CD14-positive monocyte (primary cell): ENCODE data around the gene RGS17. TPM values are rescaled to one million over a fixed set of nuclear protein-coding genes. Genes with fewer than 3 reads are reported as not detected.

Experiments used
- DNase-seq, 3 donors: peaks; one replicate each; pipeline ENCODE4 v3.0.0-alpha.2; 2011 to 2022
- H2AFZ ChIP-seq: 2 replicates; pipeline ENCODE4 v1.6.0; 2012; ENCODE audit warnings: mild to moderate bottlenecking, low read depth, low read length, inconsistent platforms; ENCODE audit not compliant: insufficient read depth, poor library complexity, severe bottlenecking
- H3K27ac ChIP-seq, 2 donors: 1 replicate in 1 of 2; 2 replicates in 1 of 2; pipeline ENCODE4 v1.5.1; 2012 to 2013; ENCODE audit warnings: low read length in 2 of 2, control low read depth in 1 of 2, inconsistent platforms in 1 of 2, low read depth in 1 of 2, mild to moderate bottlenecking in 1 of 2
- H3K27me3 ChIP-seq, 2 donors: one replicate each; pipeline versions ENCODE4 v1.6.0 to v1.6.1; 2011 to 2013; ENCODE audit warnings: low read length in 2 of 2; ENCODE audit not compliant: control insufficient read depth in 2 of 2, insufficient read depth in 2 of 2
- H3K36me3 ChIP-seq, 2 donors: replicated peaks in 1 of 2; 1 replicate in 1 of 2; 2 replicates in 1 of 2; pipeline versions ENCODE4 v1.5.1 to v1.6.1; 2012 to 2013; ENCODE audit warnings: low read length in 2 of 2, control low read depth in 1 of 2, inconsistent platforms in 1 of 2, mild to moderate bottlenecking in 1 of 2; ENCODE audit not compliant: insufficient read depth in 2 of 2, control insufficient read depth in 1 of 2
- H3K4me1 ChIP-seq, 2 donors: 1 replicate in 1 of 2; 2 replicates in 1 of 2; pipeline versions ENCODE4 v1.5.1 to v1.6.1; 2012 to 2013; ENCODE audit warnings: low read length in 2 of 2, control low read depth in 1 of 2, inconsistent platforms in 1 of 2, mild to moderate bottlenecking in 1 of 2, moderate library complexity in 1 of 2; ENCODE audit not compliant: insufficient read depth in 2 of 2, control insufficient read depth in 1 of 2
- H3K4me2 ChIP-seq: replicated peaks from 2 replicates; pipeline ENCODE3; 2012; ENCODE audit warnings: low read length, moderate library complexity, mild to moderate bottlenecking; ENCODE audit not compliant: poor library complexity, severe bottlenecking; ENCODE audit errors: extremely low read depth
- H3K4me3 ChIP-seq, 3 experiments: fragments of 200-600 bp in 1 of 3; sonication (generic) in 1 of 3; replicated peaks in 1 of 3; 1 replicate in 2 of 3; 2 replicates in 1 of 3; pipeline ENCODE4 v1.5.1; 2011 to 2013; ENCODE audit warnings: low read length in 3 of 3, mild to moderate bottlenecking in 3 of 3, control low read depth in 2 of 3, low read depth in 2 of 3, inconsistent platforms in 1 of 3, moderate library complexity in 1 of 3
- H3K79me2 ChIP-seq: 2 replicates; pipeline ENCODE4 v1.6.0; 2012; ENCODE audit warnings: mild to moderate bottlenecking, control low read depth, inconsistent platforms, low read length, moderate library complexity; ENCODE audit not compliant: insufficient read depth
- H3K9ac ChIP-seq: 2 replicates; pipeline ENCODE4 v1.6.0; 2017; ENCODE audit warnings: low read length, mild to moderate bottlenecking; ENCODE audit not compliant: insufficient read depth, poor library complexity, severe bottlenecking
- H3K9me3 ChIP-seq, 2 donors: replicated peaks in 1 of 2; 1 replicate in 1 of 2; 2 replicates in 1 of 2; pipeline versions ENCODE4 v1.5.1 to v1.6.1; 2012 to 2013; ENCODE audit warnings: low read length in 2 of 2, control low read depth in 1 of 2; ENCODE audit not compliant: control insufficient read depth in 1 of 2, insufficient read depth in 1 of 2
- H4K20me1 ChIP-seq: 2 replicates; pipeline ENCODE4 v1.6.0; 2012; ENCODE audit warnings: mild to moderate bottlenecking, low read length, control low read depth, moderate library complexity; ENCODE audit not compliant: insufficient read depth
- H3K27ac Mint-ChIP-seq, 7 donors: one replicate each; pipeline ENCODE4 v1.8.0; 2020; ENCODE audit warnings: mild to moderate bottlenecking in 7 of 7, mixed read lengths in 7 of 7, moderate library complexity in 6 of 7, inconsistent platforms in 2 of 7
- H3K27me3 Mint-ChIP-seq, 3 donors: one replicate each; pipeline ENCODE4 v1.8.0; 2021 to 2022; ENCODE audit warnings: low read depth in 3 of 3, mild to moderate bottlenecking in 3 of 3, mixed read lengths in 3 of 3, moderate library complexity in 3 of 3, inconsistent platforms in 1 of 3
- H3K36me3 Mint-ChIP-seq, 2 donors: one replicate each; pipeline ENCODE4 v1.8.0; 2020; ENCODE audit warnings: mixed read lengths in 2 of 2, inconsistent platforms in 1 of 2, mild to moderate bottlenecking in 1 of 2
- H3K4me1 Mint-ChIP-seq: one replicate; pipeline ENCODE4 v1.8.0; 2020; ENCODE audit warnings: mild to moderate bottlenecking, mixed read lengths
- H3K4me3 Mint-ChIP-seq, 2 donors: one replicate each; pipeline ENCODE4 v1.8.0; 2020; ENCODE audit warnings: mild to moderate bottlenecking in 2 of 2, mixed read lengths in 2 of 2, moderate library complexity in 1 of 2
- H3K9me3 Mint-ChIP-seq, 7 donors: one replicate each; pipeline ENCODE4 v1.8.0; 2020 to 2022; ENCODE audit warnings: mixed read lengths in 7 of 7, mild to moderate bottlenecking in 6 of 7, moderate library complexity in 6 of 7, inconsistent platforms in 2 of 7
- WGBS: methylation state at CpG from one replicate; pipeline ENCODE4 v1.1.5; 2013; ENCODE audit warnings: missing lambda C conversion rate; ENCODE audit not compliant: insufficient coverage; 5-methylcytosine and 5-hydroxymethylcytosine counted together
- intact Hi-C, 2 donors: fragments of 100-400 bp; cut with micrococcal nuclease; formaldehyde crosslinking; loops; one replicate each; pipeline versions ENCODE4 v1.15.0 to v1.15.1; 2023
- polyA plus RNA-seq, 3 donors: library from polyadenylated mRNA; depleted of rRNA in 1 of 3; unstranded in 2 of 3; stranded (reverse) in 1 of 3; fragments of 300-500 nt in 2 of 3; fragments of >200 nt in 1 of 3; fragmentation: Illumina TruSeq in 2 of 3; gene quantifications; 1 replicate in 2 of 3; 2 replicates in 1 of 3; pipeline ENCODE4 v1.2.3, GENCODE V29; 2012 to 2021
- TF ChIP-seq, protein P1 (sequence below): fragments of 200-600 bp; IDR thresholded peaks from one replicate; pipeline ENCODE4 v1.8.0; 2022; ENCODE audit warnings: antibody characterized with exemption, mild to moderate bottlenecking

The RGS17 gene
- polyA plus RNA-seq, 3 donors: not detected

DNA sequence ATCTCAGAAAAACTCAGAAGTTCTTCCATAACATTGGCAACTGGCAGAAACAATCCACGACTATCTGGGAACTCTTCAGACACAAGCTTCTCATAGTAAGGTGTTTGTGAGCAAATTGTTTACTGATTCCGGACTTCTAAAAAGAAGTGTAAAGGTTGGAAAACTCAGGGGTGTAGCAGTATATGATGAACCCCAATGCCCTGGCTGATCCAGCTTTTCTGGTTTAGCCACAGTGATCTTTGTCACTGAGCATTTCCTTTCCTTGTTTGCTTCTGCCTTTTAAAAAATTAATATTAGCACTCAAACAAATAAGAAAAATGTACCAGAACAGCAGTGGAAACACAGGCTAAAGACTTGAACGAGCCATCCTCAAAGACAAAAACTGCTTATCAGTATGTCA, 4.9 kb downstream of the RGS17 start:
- Histone ChIP-seq H4K20me1 (no peaks in the 10 kb centered on the region), H3K4me2 (no peak overlapping the region), H3K4me3 (no peak overlapping the region), H3K27me3 (peaks cover 39 to 48% of the 10 kb centered on the region in 2 donors), H3K9ac (no peak overlapping the region), H3K27ac (no peak overlapping the region), H3K4me1 (peaks cover 20 to 29% of the 10 kb centered on the region in 2 donors), H3K79me2 (no peaks in the 10 kb centered on the region), H3K36me3 (no peaks in the 10 kb centered on the region), H3K9me3 (peaks cover 0 to 16% of the 10 kb centered on the region in 2 donors), H2AFZ (no peak overlapping the region)
- H3K9me3 Mint-ChIP-seq: peaks cover 0 to 14% (median 5%) of the 10 kb centered on the region in 7 donors
- no peak for DNase-seq
- H3K4me3 Mint-ChIP-seq: no peak overlapping the region
- WGBS: no CpG with 5 or more reads among the region's 3 CpGs
- intact Hi-C loops: no loop called here
- H3K27me3 Mint-ChIP-seq: peaks cover 35 to 49% (median 41%) of the 10 kb centered on the region in 3 donors
- H3K27ac Mint-ChIP-seq: no peak overlapping the region
- TF ChIP-seq, protein P1, sequence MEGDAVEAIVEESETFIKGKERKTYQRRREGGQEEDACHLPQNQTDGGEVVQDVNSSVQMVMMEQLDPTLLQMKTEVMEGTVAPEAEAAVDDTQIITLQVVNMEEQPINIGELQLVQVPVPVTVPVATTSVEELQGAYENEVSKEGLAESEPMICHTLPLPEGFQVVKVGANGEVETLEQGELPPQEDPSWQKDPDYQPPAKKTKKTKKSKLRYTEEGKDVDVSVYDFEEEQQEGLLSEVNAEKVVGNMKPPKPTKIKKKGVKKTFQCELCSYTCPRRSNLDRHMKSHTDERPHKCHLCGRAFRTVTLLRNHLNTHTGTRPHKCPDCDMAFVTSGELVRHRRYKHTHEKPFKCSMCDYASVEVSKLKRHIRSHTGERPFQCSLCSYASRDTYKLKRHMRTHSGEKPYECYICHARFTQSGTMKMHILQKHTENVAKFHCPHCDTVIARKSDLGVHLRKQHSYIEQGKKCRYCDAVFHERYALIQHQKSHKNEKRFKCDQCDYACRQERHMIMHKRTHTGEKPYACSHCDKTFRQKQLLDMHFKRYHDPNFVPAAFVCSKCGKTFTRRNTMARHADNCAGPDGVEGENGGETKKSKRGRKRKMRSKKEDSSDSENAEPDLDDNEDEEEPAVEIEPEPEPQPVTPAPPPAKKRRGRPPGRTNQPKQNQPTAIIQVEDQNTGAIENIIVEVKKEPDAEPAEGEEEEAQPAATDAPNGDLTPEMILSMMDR: no peak
- H3K4me1 Mint-ChIP-seq: peaks cover 31% of the 10 kb centered on the region
- peaks cover 0 to 8% of the 10 kb centered on the region in 2 donors for H3K36me3 Mint-ChIP-seq

DNA sequence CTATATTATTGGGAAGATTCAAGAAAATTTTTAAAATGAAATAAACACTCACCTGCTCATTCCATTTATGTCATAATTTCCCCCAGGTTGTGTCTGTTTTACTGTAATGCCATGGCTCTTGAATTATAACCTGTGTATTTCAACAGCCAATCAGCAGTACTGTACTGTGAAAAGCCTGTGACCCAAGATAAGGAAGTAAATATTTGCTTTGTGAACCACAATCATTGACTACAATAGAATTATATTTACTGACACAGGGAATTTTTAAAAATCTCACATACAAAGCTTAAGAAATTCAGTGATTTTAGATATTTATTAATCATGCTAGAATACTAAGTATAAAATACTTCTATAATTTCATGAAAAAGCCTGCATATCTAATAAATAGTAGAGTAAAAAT, 6.0 kb downstream of the RGS17 start:
- no peak overlapping the region for H3K27ac Mint-ChIP-seq
- no peak for DNase-seq
- no peak overlapping the region for H3K4me2 ChIP-seq
- no peaks in the 10 kb centered on the region for H3K36me3 ChIP-seq
- H3K4me3 ChIP-seq: no peak overlapping the region
- TF ChIP-seq, protein P1: no peak
- peaks cover 13 to 19% of the 10 kb centered on the region in 2 donors for H3K4me1 ChIP-seq
- peaks cover 27 to 39% (median 34%) of the 10 kb centered on the region in 3 donors for H3K27me3 Mint-ChIP-seq
- H4K20me1 ChIP-seq: no peaks in the 10 kb centered on the region
- H3K9me3 Mint-ChIP-seq: peaks cover 0 to 11% (median 1%) of the 10 kb centered on the region in 7 donors
- H3K9me3 ChIP-seq: peaks cover 0 to 11% of the 10 kb centered on the region in 2 donors
- intact Hi-C loops: no loop called here
- no peaks in the 10 kb centered on the region for H3K79me2 ChIP-seq
- H3K27ac ChIP-seq: no peak overlapping the region
- H2AFZ ChIP-seq: no peak overlapping the region
- H3K9ac ChIP-seq: no peak overlapping the region
- peak overlapping the region in 1 of 2 donors; percentile 7 for H3K4me3 Mint-ChIP-seq
- H3K27me3 ChIP-seq: peaks cover 34 to 40% of the 10 kb centered on the region in 2 donors
- peaks cover 24% of the 10 kb centered on the region for H3K4me1 Mint-ChIP-seq
- H3K36me3 Mint-ChIP-seq: peaks cover 0 to 6% of the 10 kb centered on the region in 2 donors
